NOMO-1 treated with DMSO at 0.1 percent for 48 hours (cell line): ENCODE data around the gene MZB1.
"Not testable (repeated sequence)": the region's sequence is repeated elsewhere in the genome, so short reads cannot be mapped to it uniquely, and the experiment has no call there.

ENCODE experiments used
- DNase-seq: peaks from one replicate; lab custom pipeline; 2025; ENCODE audit not compliant: unreplicated experiment; lab: John Stamatoyannopoulos, UW

The MZB1 gene

DNA sequence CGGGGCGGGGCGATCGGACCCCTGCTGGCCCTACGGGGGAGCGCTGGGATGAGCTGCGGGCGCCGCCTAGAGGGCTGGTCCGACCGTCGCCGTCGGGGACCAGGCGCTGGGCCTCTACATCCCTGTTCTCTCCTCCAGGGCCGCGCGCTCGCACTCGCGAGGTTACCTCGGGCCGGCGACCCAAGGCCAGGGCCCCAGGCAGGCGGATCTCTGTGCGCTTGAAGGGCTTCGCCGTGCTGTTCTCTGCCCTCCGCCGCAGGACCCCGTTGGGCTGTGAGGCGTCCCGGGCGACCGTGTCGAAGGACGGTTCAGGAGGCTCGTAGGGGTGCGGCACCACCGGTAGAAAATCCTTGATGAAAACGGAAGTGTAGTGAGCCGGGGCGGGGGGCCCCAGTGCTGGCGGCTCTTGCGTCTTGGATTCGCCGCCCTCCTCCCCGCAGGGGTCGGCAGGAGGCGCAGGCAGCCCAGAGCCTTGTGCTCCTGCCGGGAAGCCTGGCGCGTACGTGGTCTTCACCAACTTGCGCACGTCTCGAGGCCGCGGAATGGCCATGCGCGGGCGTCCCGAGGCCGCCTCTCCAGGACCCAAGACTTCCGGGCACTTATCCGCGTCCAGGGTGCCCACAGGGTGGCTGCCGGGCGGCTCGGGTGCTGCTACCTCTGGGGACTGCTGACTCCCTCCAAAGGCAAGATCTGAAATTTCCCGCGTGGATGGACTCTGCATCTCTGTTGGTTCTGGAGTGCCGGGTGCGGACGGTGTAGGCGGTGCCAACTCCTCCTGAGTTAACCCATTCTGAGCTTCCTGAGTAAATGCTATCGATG lies 3.2 kb upstream of the MZB1 start:
- DNase-seq: peak; percentile 85

DNA sequence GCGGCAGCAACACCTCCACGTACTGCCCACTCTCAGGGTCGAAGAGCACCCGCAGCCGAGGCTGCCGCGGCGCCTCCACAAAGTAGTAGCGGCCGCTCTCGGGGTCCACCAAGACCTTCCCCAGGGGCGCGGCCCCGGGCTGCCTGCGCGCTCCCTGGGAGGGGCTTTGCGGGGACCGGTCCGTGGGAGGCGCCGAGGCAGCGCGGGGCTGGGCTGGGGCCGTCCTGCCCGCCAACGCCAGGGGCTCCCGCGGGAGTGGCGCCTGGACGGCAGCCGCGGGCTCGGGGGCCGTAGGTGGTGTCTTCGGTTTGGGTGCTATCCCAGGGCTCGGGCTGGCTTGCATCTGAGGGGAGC lies 2.6 kb upstream of the MZB1 start:
- no peak for DNase-seq

DNA sequence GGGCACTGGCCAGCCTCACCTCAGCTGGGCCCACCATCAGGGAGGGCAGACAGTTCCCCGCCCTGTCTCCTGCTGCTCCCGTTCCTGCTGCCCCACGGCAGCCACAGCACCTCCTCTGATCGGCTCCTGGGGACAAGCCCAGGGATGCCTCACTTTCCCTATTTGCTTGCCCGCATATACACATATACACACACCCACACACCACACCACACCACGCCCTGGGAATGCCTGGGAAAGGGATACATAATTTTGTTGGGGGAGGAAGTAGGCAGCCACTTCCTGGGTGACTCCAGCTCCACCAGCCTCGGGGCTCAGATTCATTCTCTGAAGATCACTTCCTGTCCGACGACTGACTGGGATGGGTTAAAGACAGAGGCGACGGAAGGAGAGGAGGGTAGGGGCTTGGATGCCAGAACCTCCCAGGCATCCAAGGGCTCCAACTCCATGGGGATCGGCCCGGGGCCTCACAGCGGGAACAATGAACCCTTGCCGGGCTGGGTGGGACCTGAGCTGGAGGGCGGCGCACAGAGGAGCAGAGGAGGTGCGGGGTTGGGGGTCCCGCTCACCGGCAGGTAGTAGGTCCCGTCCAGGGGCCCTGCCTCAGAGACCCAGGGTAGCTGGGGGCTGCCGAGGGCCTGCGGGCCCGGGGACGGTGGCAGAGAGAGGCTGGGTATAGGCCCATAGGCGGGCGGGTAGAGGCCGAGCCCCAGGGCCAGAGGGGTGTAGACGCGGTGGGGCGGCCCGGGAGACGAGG lies 2.0 kb upstream of the MZB1 start:
- DNase-seq: no peak

DNA sequence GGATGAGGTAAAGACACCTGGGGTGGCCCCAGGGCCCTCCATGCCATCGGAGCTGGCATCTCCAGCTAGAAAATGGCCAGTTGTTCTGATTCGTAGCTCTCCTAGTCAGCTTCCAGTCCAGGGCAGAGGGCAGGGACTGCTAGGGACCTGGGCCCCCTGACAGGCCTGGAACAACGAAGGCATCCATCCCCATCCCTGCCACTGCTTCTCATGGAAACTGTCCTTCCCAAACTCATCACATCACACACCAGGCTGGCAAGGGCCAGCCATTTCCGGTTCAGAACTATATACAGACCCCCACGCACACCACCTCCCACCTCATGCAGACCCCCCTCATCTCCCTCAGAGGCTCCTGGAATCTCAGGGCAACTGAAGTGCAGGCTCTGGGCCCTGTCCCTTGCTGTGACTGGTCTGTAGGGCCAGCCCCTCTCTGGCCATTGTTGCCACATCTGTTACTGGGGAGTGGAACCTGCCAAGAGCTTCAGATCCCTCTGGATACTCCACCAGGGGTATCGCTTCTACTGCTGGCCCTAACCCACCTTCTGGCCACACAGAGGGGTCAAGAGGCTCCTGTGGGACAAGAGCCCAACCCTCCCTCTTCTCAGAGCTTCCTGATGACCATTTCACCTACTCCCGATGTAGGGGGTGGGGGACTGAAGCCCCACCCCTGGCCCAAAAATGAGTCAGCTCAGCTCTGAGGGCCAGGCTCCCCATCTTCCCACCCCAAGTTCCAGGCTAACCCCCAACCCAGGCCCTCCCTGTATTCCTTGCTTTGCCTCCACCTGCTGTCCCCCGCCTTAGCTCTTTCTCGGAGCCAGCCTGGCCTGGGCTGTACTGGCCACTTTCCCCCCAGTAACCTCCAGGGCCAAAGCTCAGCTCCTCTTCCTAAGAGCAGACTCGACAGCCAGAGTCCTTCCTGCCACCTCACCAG lies 1.2 kb upstream of the MZB1 start:
- no peak for DNase-seq

DNA sequence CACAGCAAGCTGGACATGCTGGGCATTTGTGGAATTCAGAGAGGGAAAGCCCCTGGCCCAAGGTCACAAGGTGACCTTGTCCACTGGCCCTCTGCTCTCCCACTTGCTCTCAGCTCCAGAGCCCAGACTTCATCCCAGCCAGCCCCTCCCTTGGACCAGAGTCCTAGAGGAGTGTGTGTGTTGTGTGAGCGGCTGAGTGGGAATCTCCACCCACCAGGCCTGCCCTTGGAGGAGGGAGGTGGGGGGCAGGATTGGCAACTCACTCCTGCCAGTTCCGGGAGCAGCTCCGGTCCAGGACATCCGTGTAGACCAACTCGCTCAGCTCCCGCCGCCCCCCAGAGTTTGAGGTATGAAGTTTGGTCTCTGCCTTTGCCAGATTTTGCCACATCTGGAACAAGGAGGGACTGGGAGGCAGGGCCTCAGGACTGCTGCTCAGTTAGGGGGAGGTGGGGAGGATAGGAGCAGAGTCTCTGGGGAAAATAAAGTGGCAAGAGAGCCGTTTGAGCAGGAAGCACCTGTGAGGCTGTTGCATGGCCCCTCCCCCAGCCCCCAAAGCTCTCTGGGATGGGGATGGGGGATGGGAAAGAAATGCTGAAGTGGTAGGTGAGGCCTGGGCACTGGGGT lies 1.4 kb downstream of the MZB1 start:
- DNase-seq: no peak

DNA sequence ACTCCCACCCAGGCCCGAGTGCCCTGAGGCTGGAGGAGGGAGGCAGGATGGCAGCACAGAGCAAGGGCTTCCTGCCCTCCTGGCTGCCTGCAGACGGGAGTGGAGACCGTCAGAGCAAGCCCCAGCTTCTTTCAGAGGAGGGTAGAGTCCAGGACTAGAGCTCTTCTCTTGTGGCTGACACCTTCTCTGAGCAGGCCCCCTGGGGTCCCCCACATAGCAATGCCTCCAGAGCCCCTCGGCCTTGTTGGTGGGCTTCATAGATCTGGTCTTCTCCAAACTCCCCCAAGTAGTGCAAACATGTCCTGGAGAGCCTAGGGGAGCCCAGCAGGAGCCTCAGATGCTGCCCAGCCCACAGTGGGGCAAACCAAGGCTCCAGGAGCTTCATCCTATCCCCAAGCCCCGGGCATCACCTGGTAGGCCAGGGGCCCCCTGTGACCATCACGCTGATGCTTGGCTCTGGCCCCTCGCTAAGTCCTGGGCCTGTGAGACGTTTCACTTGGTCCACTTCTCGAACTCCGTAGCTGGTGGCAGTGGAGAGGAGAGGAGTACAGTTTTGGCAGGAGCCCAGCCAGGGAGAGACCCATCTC lies 2.0 kb downstream of the MZB1 start:
- DNase-seq: no peak

DNA sequence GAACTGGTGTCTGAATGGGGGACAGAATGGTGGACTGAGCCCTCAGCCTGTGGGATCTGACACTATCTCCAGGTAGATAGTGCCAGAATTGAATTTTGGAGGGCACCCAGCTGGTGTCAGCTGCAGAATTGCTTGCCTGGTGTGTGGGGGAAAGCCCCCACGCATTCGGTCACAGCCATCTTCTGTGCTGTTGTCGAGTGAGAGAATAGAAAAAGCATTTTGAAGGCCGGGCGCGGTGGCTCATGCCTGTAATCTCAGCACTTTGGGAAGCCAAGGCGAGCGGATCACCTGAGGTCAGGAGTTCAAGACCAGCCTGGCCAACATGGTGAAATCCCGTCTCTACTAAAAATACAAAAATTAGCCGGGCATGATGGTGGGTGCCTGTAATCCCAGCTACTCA lies 2.8 kb downstream of the MZB1 start:
- not testable (repeated sequence) for DNase-seq

DNA sequence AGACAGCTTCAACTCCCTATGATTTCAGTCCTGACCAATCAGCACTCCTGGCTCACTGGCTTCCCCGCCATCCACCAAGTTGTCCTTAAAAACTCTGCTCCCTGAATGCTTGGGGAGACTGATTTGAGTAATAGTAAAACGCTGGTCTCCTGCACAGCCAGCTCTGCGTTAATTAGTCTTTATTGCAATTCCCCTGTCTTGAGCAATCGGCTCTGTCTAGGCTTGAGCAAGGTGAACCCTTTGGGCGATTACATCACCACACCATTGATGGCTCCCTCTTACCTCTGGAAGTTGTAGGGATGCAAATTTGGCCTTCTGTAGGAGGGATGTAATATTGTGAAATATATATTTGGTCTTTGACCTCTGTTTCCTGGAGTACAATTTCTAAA lies 3.7 kb downstream of the MZB1 start:
- peak; percentile 85 for DNase-seq

DNA sequence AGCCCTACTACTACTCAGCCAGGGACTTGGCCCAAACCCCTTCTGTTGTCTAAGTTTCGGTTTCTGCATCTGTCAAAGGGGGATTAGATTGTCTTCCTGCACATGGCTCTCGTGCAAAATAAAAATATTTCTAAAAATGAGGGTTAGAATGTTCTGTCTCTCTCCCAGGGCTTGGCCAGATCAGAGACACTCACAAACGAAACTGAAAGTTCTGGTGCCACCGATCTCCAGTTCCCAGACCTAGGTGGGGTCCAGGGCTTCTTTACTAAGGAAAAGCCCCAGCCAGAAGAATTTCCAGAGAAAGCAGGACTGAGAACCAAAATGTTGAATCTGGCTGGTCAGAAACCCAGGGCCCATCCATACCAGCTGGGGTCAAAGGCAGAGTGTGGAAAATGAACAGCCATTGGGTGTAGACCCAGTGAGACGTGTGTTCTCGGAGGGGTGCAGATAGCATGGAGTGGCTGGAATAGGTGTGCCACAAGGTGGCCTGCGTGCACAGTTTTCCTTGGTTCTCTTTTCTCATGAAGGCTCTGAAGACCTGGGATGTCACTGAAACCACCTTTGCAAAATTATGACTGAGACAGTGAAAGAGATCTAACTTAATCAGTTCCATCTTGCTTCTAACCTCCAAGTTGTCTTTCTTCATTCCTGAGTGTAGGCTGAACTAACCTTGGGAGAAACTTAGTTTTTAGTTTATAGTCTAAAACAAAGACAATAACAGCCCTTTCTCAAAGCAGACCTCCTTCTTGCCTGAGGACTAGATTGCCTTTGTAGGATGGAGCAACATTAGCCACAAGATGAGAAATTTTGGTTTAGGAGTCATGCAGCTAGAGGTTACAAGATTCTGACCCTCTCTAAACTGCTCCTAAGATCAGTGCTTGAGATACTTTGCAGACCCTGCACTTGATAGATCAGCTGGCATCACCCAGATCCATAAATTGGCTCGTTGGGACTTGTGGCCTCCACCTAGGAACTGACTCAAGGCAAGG lies 4.4 kb downstream of the MZB1 start:
- DNase-seq: peak; percentile 45

DNA sequence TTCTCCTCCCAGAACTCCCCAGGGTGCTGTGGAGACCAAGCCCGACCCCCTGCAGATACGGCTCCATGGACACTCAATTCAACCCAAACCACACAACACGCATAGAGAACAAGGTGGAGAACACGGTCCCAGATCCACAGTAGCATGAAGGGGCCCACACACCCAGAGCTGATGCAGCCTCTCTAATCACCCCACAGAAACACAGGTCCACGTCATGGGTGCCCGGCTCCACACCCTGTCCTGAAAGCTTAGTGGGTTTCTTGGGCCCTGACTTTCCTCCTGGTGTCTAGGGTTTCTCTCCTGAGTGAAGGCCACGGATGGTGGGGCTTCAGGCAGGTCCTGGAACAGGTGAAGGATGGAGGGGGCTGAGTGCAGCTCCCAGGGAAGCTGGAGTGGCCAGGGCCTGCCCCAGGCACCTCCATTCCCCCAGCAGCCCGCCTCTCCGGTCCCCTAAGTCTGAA lies 5.1 kb downstream of the MZB1 start:
- no peak for DNase-seq

DNA sequence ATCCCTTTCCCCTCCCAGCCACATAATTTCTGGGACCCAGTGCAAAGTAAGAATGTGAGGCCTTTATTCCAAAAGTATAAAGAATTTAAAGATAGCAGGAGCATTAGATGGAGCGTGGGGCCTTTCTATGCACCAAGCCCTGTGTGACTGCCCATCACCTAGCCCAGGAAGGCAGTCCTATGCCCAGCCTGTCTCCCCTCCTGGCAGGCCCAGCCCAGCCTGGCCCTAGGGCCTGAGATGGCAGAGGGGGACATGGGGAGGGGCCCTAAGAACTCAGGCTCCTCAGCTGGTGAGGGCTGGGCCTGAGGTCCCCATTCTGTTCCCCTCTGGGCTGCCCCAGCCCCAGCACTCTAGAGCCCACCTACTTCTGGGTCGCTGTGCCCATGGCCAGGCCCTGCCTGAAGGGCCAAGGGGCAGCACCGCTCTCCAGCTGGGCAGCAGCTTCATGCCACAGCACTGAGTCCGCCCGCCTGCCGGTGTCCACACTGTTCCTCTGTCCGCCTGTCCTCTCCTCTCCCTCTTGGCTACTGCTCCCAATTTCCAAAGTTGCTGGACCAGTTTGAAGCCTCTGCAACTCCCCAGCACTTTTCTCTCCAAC lies 5.6 kb downstream of the MZB1 start:
- no peak for DNase-seq

DNA sequence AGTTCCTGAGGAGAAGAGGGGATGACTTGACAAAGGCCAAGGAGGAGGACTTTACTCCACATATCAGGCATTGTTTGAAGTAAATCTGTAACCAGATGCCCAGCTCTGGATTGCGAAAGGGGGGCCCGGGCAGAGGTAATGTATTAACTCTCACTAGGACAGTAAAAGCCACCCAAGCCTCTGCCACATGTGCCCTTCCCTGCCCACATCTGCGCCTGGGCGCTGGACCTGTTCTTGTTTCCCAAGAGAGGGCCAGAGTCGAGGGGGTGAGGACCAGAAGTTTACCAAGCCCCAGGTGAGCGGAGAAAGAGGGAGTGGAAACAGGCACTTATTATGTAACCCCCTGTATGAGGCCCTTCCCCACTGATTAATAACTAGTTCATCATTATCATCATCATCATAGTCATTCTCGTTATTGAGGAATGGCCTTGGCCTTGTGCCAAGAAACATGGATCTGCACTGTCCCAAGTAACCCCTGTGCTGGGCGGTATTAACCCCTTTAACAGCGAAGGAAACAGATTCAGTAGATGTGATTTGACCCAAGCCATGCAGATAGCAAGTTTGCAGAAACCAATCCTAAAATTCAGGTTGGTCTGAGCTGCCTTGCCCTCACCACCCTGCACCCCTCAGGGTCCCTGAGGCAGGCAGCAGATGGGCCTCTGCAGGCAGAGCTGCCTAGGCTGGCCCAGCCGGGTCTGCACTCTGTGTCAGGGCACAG lies 6.3 kb downstream of the MZB1 start, which contains the start of gene SLC23A1:
SLC23A1 (minus strand) TSS at position 23 of the 718 bp plus-strand sequence. CDS start 44 bp downstream, outside the sequence.
- no peak for DNase-seq

DNA sequence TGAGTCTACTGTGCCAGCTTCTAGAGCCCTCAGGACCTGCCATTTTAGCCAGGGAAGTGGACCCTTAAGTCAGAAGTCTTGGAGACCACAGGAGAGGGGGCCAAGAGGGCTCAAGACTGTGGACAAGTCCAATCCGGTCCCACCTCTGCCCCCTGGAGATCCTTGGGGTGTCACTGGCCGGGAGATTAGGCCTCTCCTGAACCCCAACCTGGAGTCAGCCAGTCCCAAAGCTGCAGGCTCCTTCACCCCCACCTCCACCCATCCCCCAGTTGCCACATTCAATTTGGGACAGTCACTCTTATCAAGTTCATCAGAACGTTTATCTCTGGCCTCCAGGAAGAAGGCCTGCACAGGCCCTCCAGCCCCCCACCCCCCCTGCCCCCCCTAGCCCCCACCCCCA lies 6.9 kb downstream of the MZB1 start:
- DNase-seq: no peak

DNA sequence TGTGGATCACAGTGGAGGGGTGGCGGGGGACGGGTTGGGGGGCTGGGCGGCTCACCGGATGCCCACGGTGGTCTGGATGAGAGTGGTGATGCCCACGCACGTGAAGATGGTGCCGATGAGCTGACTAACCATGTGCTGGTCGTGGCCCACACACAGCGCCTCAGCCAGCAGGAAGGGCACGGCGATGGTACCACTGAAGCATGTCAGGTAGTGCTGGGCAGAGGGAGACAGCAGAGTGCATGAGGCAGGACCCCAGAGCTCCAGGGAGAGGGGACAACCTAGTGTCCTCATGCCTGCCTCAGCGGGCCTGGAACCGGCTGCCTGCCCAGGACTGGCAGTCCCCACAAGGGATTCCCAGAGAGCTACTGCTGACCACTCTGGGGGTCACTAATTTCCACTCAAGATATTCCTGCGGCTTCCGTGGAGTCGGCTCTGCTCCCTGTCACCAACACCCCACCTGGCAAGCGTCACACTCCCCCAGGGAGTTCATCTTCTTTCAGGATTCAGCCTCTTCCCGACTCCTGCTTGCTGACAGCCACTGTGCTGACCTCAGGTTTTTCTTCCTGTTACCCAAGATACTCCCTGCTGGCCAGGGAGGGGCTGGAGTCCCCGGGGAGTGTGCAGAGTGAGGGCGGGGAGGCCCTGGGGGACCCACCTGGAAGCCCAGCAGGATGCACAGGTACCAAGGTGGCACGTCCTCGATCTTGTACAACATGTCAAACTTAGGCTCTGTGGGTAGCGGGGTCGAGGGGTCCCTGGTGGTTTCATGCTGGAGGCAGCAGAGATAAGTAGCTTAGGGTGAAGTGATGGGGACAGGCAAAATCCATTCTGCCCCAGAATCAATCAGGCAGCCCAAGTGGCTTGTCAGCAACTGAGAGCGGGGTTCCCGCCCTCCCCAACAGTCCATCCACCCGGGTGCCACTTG lies 7.6 kb downstream of the MZB1 start:
- DNase-seq: no peak

DNA sequence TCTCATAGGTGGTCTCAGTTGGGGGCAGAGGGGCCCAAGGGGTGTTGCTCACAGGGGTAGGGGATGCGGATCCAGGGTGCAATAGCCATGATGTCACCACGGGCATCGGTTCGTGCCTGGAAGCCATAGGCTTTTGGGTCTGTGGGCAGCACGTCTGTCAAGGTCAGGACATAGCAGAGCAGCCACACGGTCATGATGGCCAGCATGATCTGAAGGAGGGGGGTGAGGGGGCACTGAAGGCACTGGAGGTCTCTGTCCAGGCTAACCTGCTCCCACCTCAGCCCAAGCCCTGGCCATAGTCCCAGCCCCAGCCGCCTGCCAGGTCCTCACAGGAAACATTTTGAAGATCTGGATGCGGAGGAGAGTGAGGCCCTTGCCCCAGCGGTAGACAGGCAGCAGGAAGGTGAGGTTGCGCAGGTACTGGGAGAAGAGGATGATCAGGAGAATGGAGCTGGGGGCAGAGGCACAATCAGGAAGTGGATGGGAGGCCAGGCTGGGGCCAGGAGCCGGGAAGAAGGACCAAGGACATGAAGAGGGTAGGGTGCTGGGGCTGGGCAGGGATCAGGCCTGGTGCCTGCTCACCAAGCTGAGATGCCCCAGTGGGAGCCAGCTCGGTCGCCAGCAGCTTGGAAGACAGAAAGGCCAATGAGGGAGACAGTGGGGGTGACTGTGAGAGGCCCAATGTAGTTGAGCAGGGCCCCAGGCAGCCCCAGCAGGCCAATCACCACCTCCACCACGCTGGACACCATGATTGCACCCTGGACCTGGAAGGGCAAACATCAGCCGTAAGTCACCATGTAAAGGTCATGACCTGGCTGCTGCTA lies 9.9 kb downstream of the MZB1 start:
- DNase-seq: no peak

DNA sequence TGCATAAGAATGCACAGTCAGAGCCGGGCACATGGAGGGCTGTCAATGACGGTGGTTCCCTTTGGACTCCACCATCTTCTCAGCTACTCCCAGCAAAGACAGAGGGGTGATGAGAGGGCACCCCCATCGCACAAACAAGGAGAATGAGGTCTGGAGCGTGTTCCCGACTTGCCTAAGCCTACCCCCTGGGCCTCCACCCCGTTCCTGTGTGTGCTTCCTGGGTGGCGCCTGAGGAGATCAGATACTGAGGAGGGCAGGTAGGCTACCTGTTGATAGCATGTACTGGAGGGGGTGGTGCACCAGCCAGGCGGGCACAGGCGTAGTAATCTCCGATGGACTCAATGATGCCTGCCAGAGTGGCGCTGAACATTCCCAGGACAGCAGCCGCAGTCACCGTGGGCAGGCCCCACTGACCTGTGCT lies 10.8 kb downstream of the MZB1 start:
- no peak for DNase-seq
